ENCODE measurements around the gene SSB. TPM values are rescaled to one million over a fixed set of nuclear protein-coding genes. Genes with fewer than 3 reads are reported as not detected.

Gene SSB
- total RNA-seq, 4 donors from 2014 or later: 35.5 to 36.7 (median 36.1) TPM

GRCh38 chr2:169823996-169824372 lies 25.3 kb downstream of the SSB start:
- no peaks in the 10 kb centered on the region for H3K9me3 ChIP-seq
- no peak for TF ChIP-seq POLR2A (IDR thresholded peaks at IDR 0.05)
- TF ChIP-seq CTCF (IDR thresholded peaks at IDR 0.05 in 4 of 5, conservative IDR thresholded peaks at IDR 0.05 in 1 of 5): no peak
- no peak for ATAC-seq
- DNase-seq: no peak
- H3K27ac ChIP-seq: peak overlapping the region; percentile 85 to 97 (median 94)
- H3K27me3 ChIP-seq: no peaks in the 10 kb centered on the region
- in situ Hi-C loops (cut with MboI; ENCODE audit: low sequenced_read_pairs in 4 of 4): loop anchor here (5.0 to 10.0 kb wide), 3 partner anchors 101 to 108 kb away; no protein-coding TSS in a partner anchor
- intact Hi-C loops (cut with DNase I; ENCODE audit: low total_unique reads): loop anchor here (1.0 to 10.0 kb wide), 5 partner anchors 25 to 309 kb away; partner anchors contain the start of genes PPIG and SSB
- peaks cover 0 to 15% of the 10 kb centered on the region in 2 donors for H3K36me3 ChIP-seq
- H3K4me3 ChIP-seq: peak overlapping the region; percentile 72 to 90 (median 74)
- peaks cover 39 to 43% of the 10 kb centered on the region in 2 donors for H3K4me1 ChIP-seq

- DNase-seq (peak; percentile 75 to 82), ATAC-seq (peak; percentile 71)
- H3K4me1 ChIP-seq: peaks cover 42 to 49% of the 10 kb centered on the region in 2 donors
- H3K36me3 ChIP-seq: peaks cover 0 to 15% of the 10 kb centered on the region in 2 donors
- H3K4me3 ChIP-seq: peak within 1 kb of the TSS; percentile 72 to 90 (median 74)
- intact Hi-C loops (cut with DNase I; ENCODE audit: low total_unique reads) (loop anchor here (1.0 to 10.0 kb wide), 6 partner anchors 26 to 310 kb away; partner anchors contain the start of genes PPIG and SSB), in situ Hi-C loops (cut with MboI; ENCODE audit: low sequenced_read_pairs in 4 of 4) (loop anchor here (5.0 to 10.0 kb wide), 3 partner anchors 100 to 108 kb away; no protein-coding TSS in a partner anchor)
- H3K27ac ChIP-seq: peak within 1 kb of the TSS; percentile 85 to 97 (median 94)
- H3K27me3 ChIP-seq: no peaks in the 10 kb centered on the region
- TF ChIP-seq POLR2A (IDR thresholded peaks at IDR 0.05) (peak; percentile 76 to 77), CTCF (IDR thresholded peaks at IDR 0.05 in 4 of 5, conservative IDR thresholded peaks at IDR 0.05 in 1 of 5) (peak; percentile 85 to 99 (median 97))
- H3K9me3 ChIP-seq: no peaks in the 10 kb centered on the region
Measured at GRCh38 chr2:169824373-169825333, 26.0 kb downstream of the SSB start, which contains the start of gene METTL5. Gene METTL5 (minus strand): TSS chr2:169824905. CDS start chr2:169824597, 308 bp downstream.

- H3K27ac ChIP-seq: peak within 1 kb of the TSS; percentile 97 to 98 (median 98)
- H3K36me3 ChIP-seq: no peaks in the 10 kb centered on the region
- H3K9me3 ChIP-seq: no peaks in the 10 kb centered on the region
- TF ChIP-seq POLR2A (IDR thresholded peaks at IDR 0.05): peak; percentile 89 to 90
- TF ChIP-seq CTCF (IDR thresholded peaks at IDR 0.05 in 4 of 5, conservative IDR thresholded peaks at IDR 0.05 in 1 of 5): peak in 1 of 5 experiments; percentile 27
- H3K4me1 ChIP-seq: peaks cover 58 to 60% of the 10 kb centered on the region in 2 donors
- in situ Hi-C loops (cut with MboI; ENCODE audit: low sequenced_read_pairs in 4 of 4) (loop anchor here in 1 of 4 donors (10.0 kb wide), 1 partner anchor 97 kb away; no protein-coding TSS in a partner anchor), intact Hi-C loops (cut with DNase I; ENCODE audit: low total_unique reads) (loop anchor here (5.0 to 10.0 kb wide), 3 partner anchors 50 to 313 kb away; partner anchors contain the start of gene PPIG)
- peak; percentile 91 to 92 for DNase-seq
- ATAC-seq: peak; percentile 71 to 77
- peak within 1 kb of the TSS; percentile 84 to 99 (median 90) for H3K4me3 ChIP-seq
- no peaks in the 10 kb centered on the region for H3K27me3 ChIP-seq
Measured at GRCh38 chr2:169827272-169828140, 28.8 kb downstream of the SSB start, which contains the start of gene UBR3. Gene UBR3 (plus strand): TSS chr2:169827454. CDS start chr2:169827508, 54 bp downstream.
